HG02938 (cell line): Measurements from ENCODE around the gene TMEM208.

Experiments used
- ATAC-seq: cut with Tn5 transposase; IDR thresholded peaks from one replicate; pipeline ENCODE4 v1.9.1; 2021; ENCODE audit warnings: mild to moderate bottlenecking, moderate library complexity; ENCODE audit not compliant: unreplicated experiment

The TMEM208 gene

DNA sequence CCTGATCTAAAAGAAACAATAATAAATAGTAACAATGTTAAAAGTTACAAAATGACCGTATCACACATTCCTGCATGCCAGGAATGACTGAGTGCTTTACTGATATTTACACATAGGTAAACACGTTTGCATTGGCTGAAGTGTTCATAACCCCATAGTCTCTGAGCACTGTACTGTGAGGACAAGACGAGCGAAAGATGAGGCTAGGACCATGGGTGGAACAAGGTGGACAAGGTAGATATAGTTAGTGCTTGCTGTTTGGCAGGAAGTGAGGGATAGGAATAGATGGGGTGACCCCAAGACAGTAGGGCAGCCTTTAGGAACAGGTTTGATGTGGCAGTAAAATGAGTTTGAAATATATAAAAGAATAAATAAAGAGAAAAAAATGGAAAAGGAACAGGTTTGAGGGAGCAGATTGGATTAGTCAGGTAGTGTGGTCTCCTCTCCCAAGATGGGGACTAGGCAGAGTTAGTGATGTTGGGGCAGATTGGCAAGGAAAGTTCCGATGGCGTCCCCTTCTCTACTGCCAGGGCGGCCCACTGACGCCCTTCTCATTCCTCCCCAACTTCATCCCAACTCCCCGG lies 35.4 kb upstream of the TMEM208 start:
- no peak for ATAC-seq

DNA sequence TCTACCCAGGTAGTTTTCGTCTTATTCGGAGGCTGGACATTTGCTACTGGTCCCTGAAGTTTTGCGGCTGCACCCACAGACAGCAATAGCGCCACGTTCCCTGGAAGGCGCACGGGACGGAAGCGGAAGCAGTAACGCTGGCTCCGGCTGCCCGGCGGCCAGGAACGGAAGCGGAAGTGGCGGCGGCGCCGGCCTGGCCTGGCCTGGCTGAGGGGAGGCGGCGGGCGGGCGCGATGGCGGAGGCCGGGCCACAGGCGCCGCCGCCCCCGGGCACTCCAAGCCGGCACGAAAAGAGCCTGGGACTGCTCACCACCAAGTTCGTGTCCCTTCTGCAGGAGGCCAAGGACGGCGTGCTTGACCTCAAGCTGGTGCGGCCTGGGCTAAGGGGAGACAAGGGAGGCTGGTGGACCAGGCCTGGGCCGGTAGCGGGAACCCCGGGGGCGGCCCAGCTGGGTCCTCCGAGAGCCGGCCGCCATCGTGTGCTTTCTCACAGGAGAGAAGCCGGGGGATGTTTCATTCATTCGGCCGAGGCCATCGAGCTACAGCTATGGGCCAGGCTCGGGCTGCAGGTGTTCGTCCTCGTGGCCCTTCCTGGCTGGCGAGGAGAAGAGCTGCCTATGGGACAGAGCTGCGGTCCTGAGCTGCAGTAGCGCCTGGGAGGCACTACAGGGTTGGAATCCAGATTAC lies 34.8 kb upstream of the TMEM208 start, which contains the start of gene E2F4:
Gene E2F4 (plus strand): TSS at position 161 of the 687 bp plus-strand sequence. CDS start 73 bp downstream, at position 234.
- peak; percentile 82 for ATAC-seq

DNA sequence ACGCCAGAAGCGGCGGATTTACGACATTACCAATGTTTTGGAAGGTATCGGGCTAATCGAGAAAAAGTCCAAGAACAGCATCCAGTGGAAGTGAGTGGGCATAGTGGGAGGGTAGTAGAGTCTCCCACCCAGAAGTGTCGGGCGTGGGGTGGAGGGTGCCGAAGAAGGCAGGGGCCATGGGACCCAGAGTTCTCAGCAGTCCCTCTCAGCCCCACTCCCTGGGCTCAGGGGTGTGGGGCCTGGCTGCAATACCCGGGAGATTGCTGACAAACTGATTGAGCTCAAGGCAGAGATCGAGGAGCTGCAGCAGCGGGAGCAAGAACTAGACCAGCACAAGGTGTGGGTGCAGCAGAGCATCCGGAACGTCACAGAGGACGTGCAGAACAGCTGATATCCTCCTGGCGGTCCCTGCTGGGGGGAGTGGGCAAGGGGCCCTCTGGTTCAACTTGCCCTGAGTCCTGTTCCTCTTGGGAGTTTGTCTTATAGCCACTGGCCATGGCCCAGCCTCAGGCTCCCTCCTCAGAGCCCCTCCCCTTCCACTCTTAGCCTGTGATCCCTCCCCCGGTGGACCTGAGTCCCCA lies 34.1 kb upstream of the TMEM208 start:
- ATAC-seq, result no peak

DNA sequence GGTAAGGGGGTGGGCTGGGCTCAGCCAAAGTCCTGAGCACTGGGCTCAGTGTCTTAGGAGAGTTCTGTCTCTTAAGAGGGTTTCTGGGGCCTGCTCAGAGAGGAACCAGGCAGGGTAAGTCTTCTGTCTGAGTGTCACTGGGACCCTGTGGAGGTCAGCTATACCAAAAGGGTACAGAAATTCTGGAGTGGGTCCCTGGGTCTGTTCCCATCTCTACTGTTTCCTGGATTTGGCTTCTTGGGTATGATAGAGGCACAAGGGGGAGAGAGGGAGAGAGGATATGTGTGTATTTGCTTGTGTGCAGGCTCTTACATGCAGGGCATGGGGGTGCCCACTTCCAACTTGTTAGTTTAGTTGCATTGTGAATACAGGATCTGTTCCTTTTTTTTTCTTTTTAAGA lies 33.4 kb upstream of the TMEM208 start:
- no peak for ATAC-seq

DNA sequence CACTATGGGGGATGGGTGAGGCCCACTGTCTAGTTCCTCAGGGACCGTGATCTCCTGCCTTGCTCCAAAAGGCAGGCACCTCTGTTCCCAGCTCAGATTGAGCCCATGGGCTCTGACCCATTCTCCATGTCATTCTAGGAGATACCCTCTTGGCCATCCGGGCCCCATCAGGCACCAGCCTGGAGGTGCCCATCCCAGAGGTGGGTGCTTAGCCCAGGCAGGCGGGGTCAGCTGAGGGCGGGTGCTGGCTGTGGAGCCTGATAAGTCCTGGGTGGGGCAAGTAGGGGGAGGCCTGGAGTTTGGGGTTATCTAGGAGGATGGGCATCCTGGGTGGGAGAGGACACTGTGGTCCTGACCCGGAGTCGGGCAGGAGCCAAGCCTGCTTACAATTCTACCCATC lies 32.7 kb upstream of the TMEM208 start:
- ATAC-seq, result no peak

DNA sequence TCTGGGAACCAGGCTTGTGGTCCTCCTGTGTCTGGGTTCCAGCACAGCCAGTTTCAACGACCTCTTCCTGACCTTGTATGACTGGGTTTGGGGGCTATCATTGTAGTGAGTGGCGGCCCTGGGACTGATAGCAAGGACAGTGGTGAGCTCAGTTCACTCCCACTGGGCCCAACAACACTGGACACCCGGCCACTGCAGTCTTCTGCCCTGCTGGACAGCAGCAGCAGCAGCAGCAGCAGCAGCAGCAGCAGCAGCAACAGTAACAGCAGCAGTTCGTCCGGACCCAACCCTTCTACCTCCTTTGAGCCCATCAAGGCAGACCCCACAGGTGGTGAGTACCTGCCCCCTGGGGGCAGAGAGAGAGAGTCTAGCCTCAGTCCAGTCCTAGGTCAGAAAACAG lies 31.3 kb upstream of the TMEM208 start:
- ATAC-seq, result no peak

DNA sequence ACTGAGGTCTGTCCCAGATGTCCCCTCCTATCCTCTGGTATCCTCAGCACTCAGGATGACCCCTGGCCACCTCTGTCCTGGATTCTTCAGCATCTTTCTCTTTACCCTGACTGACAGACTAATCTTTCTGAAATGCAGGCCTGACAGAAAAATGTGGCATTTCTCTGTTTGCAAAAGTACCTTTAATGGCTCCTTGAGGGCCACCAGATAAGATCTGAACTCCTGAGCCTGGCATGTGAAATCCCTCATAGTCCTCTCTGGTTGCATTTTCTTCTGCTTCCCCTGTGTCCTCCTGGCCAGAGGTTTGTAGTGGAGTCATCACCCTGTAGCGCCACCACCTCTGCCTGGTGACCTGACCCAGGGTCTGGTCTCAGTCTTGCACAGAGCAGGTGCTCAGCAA lies 30.0 kb upstream of the TMEM208 start:
- no peak for ATAC-seq

DNA sequence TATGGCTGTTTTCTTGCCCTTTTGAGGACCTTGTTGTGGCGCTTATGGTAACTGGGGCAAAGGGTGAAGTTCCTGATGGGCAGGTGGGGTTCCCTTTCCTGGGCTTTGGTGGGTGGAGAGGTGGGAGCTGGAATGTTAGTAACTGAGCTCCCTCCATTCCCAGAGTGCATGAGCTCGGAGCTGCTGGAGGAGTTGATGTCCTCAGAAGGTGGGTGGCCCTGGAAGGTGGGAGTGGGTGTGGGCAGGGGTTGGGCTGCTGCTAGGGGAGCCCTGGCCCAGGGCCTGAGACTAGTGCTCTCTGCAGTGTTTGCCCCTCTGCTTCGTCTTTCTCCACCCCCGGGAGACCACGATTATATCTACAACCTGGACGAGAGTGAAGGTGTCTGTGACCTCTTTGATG lies 29.2 kb upstream of the TMEM208 start:
- ATAC-seq, result no peak

DNA sequence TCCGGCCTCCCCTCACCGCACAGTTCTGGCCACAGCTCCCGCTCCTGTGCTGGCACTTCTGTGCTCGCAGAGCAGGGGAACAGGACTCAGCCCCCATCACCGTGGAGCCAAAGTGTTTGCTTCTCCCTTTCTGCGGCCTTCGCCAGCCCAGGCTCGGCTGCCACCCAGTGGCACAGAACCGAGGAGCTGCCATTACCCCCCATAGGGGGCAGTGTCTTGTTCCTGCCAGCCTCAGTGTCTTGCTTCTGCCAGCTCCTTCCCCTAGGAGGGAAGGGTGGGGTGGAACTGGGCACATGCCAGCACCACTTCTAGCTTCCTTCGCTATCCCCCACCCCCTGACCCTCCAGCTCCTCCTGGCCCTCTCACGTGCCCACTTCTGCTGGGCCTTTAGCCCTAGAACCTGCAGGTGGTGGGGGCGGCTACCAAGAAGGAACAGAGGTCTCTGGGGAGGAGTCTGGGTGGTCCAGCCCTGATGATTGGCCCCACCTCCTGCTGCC lies 28.6 kb upstream of the TMEM208 start:
- no peak for ATAC-seq

DNA sequence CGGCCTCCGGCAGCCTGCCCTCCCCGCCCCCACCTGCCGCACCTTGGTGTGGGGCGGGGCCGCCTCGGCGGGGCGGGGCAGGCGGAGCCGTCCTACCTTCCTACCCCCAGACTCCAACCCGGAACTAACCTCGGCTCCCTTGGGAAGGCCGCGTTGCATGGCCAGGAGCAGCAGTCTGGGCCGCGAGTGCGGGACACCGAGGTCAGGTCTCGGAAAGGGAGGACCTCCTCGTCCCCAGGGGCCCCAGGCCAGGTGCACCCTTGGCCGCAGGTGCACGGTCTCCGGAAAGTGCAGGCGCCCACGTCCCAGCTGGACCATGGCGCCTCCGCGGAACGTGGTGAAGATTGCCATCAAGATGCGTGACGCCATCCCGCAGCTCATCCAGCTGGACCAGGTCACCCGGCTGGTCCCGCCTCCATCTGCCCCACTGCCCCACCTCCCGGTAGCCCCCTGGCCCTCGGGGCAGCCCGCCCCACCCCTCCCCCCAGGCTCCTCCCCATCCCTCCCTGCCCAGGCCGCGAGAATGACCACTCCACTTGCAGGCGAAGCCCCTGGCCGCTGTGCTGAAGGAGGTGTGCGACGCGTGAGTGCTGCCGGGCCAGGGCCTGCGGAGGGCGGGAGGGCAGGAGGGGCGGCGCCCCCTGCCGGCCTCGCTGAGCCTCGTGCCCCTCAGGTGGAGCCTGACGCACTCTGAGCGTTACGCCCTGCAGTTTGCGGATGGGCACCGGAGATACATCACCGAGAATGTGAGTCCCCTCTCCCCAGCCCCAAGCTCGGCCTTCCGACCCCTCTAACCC lies 27.7 kb upstream of the TMEM208 start, which contains the start of gene ELMO3:
Gene ELMO3 (plus strand): TSS at position 121 of the 797 bp plus-strand sequence. CDS start 196 bp downstream, at position 317.
- no peak for ATAC-seq

DNA sequence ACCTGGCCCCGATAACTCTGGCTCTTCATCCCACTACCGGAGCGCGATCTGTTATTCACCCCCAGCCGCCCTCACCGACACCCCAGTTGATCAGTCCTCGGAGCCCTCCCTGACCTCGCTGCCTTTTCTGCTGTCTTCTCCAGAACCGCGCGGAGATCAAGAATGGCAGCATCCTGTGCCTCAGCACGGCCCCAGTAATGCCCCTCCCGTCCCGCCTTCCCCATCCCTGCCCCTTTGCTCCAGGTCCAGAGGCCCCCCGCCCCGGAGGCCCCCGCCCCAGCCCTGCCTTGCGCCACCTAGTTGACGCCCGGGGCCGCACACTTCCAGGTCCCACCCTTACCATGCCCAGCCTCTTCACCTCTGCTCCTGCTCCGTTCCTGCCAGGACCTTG lies 27.1 kb upstream of the TMEM208 start:
- no peak for ATAC-seq

DNA sequence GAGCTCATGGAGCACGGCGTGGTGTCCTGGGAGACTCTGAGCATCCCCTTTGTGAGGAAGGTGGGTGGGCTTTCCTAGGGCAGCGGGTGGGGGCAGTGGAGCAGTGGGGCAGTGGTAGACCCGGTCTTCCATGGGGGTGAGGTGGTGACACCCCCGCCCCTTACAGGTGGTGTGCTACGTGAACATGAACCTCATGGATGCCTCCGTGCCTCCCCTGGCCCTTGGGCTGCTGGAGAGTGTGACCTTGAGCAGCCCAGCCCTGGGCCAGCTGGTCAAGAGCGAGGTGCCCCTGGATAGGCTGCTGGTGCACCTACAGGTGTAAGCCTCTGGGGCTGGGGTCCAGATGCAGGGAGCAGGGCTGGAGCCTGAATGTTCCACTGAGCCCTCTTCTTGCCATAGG lies 26.4 kb upstream of the TMEM208 start:
- ATAC-seq, result no peak

DNA sequence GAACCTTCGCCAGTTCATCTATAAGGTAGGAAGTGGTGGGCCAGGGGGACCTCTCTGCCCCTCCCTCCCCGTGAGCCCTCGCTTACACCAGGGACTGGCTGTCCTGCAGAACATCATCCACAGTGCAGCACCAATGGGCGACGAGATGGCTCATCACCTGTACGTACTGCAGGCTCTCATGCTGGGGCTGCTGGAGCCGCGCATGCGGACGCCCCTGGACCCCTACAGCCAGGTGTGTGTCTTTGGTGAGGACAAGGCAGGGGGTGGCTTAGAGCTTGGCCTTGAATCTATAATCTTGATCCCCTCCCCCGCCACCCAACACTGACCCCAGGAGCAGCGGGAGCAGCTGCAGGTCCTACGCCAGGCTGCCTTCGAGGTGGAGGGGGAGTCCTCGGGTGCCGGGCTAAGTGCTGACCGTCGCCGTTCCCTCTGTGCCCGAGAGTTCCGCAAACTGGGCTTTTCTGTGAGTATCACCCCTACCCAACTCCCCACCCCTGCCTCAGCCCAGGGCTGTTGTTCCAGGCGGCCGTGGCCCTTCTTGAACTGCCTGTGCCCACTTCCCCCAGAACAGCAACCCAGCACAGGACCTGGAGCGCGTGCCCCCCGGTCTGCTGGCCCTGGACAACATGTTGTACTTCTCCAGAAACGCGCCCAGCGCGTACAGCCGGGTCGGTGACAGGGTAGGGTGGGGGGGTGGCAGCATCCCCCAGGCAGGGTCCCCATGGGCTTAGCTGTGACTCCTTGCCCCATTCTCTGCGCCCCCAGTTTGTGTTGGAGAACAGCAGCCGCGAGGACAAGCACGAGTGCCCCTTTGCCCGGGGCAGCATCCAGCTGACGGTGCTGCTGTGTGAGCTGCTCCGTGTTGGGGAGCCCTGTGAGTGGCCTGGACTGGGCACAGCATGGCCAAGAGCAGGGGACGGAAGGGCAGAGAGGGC lies 25.3 kb upstream of the TMEM208 start:
- no peak for ATAC-seq

DNA sequence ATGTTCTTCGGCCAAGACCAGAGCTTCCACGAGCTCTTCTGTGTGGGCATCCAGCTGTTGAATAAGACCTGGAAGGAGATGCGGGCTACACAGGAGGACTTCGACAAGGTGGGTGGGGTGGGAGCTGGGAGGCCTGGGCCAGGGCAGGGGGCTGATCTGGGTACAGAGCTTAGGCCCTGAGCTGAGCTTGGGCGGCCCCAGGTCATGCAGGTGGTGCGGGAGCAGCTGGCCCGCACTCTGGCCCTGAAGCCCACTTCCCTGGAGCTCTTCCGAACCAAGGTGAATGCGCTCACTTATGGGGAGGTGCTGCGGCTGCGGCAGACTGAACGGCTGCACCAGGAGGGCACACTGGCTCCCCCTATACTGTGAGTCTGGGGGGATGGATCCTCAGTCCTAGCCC lies 24.5 kb upstream of the TMEM208 start:
- no peak for ATAC-seq

DNA sequence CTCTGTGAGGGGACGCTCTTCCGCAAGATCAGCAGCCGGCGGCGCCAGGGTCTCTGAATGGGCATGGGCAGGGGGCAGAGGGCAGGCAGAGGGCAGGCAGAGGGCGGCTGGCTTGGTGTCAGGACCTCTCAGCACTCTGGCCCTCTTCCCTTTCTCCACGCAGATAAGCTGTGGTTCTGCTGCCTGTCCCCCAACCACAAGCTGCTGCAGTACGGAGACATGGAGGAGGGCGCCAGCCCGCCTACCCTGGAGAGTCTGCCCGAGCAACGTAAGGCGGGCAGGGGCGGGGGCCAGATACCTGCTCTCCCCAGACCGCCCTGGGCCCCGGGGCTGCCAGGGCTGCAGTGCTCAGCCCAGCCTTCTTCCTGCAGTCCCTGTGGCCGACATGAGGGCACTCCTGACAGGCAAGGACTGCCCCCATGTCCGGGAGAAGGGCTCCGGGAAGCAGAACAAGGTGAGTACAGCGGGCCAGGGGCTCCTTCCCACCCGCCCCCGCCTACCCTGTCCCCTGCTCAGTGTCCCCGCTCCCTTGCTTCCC lies 23.9 kb upstream of the TMEM208 start:
- ATAC-seq, result no peak

DNA sequence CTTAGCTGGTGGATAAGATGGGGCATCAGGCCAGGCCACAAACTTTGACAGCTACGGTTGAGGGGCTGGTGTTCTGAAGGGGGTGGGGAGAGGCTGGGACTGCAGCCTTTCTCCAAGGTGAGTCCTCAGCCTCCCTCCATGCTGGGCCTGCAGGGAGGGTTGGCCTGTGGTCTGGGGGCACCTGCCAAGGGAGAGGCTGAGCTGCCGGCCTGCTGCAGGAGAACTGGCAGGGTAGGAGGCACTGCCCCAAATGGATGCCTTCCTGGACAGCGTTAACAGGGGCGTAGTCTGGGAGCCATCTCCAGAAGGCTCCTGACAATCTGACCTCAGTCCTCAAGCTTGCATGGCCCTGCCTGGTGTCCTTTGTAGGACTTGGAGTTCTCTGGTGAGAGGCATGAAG lies 22.9 kb upstream of the TMEM208 start:
- no peak for ATAC-seq

DNA sequence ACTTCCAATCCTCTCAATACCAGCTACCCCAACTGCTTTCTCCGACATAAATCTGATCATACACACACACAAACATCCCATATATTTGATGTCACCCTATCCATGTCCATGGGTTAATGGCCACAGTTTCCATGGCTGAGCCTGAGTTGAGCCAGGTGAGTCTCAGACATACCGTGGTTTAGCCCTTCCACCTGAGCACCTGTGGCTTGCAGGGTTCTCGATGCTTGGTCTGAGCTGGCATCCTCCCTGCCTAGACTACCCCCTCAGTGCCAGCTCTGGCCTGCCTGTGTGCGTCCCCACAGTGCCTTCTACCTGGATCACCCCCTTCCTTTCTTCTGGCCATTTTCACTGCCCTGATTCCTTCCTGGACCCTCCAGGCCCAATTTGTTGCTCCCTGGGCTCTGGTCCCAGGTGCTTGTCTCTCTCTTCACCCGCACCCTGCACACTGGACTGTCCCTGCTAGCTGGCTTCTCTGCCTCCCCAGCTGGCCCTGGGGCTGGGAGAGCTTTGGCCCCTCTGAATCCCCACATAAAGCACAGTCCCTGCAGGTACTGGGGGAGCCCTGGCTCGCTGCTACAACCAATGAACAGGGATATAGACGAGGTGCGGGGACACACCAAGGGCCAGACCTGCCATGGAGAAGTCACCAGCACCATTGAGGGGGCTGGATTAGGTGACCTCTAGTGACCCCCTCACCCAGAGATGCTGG lies 20.6 kb upstream of the TMEM208 start:
- ATAC-seq, result no peak

DNA sequence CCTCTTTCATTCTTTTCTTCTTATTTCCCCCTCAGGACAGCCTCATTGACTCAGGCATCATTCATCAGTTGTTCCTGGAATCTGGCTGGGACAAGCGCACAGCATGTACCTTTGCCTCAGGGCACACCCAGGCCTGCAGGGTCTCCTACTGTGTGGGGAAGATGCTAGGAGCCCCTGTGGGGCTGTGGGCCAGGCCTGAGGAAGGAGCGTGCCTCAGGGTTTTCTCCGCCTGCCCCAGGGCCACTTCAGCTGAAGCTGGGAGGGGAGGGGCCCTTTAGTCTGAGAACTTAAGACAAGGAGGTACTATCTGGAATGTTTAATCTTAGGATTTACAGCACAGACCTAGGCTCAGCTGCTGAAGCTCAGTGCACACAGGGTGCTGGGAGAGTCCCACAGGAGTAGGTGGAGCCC lies 20.1 kb upstream of the TMEM208 start:
- no peak for ATAC-seq
